ENCODE results near the gene MUC5B.

DNA sequence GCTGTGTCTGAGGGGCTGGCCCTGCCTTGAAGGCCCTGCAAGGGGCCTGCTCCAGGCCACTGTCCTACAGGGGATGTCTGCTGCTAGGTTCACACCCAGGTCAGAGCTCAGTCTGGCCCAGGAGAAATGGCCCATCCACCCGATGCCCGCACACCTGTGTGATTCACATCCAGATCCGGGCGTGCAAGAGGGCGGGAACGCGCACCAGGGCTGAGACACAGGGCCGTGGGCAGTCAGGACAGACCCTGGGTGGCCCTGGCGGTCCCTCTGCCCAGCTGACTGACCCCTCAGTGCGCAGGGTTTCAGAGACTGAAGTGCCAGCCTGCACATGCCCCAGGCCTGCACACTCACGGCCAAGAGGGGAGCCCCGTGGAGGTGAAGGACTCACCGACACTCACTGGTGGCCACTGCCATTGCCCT is 79.2 kb downstream of the MUC5B start:
- TF ChIP-seq EZH2 (IDR thresholded peaks at IDR 0.05; ENCODE audit: insufficient read depth, low read length) = no peak
- TF ChIP-seq, protein P1, sequence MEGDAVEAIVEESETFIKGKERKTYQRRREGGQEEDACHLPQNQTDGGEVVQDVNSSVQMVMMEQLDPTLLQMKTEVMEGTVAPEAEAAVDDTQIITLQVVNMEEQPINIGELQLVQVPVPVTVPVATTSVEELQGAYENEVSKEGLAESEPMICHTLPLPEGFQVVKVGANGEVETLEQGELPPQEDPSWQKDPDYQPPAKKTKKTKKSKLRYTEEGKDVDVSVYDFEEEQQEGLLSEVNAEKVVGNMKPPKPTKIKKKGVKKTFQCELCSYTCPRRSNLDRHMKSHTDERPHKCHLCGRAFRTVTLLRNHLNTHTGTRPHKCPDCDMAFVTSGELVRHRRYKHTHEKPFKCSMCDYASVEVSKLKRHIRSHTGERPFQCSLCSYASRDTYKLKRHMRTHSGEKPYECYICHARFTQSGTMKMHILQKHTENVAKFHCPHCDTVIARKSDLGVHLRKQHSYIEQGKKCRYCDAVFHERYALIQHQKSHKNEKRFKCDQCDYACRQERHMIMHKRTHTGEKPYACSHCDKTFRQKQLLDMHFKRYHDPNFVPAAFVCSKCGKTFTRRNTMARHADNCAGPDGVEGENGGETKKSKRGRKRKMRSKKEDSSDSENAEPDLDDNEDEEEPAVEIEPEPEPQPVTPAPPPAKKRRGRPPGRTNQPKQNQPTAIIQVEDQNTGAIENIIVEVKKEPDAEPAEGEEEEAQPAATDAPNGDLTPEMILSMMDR (IDR thresholded peaks at IDR 0.05; ENCODE audit: insufficient read depth, low read depth, low read length) = no peak

Measured in astrocyte (in vitro differentiated cells and primary cell).